ENCODE results near the gene OTUD1. TPM values are rescaled to one million over a fixed set of nuclear protein-coding genes. Genes with fewer than 3 reads are reported as not detected.

The OTUD1 gene
- 3.9 and 4.2 TPM in 2 replicates for total RNA-seq (2014; rRNA removed; shearing (Covaris generic))

GRCh38 chr10:23438547-23439451 lies at the start of gene OTUD1:
TSS of gene OTUD1 (plus strand) at chr10:23439075. CDS start at chr10:23439458, 383 bp downstream.

Small RNA genes within 50 kb of the gene (small RNA-seq; reads per million reads assigned to genes)
- gene MIR1254-2, result not detected

Other genes with a start within 250 kb of the OTUD1 start
- gene PTF1A, start 246.8 kb upstream of the OTUD1 start, total RNA-seq (2014; rRNA removed; shearing (Covaris generic)), result not detected in 2 replicates
- not detected in 2 replicates for gene C10orf67, start 94.3 kb upstream of the OTUD1 start, total RNA-seq (2014; rRNA removed; shearing (Covaris generic))